GM21717 (cell line): ENCODE data around the gene ZNF674.
"Not testable (repeated sequence)": the region's sequence is repeated elsewhere in the genome, so short reads cannot be mapped to it uniquely, and the experiment has no call there.

ENCODE experiments used
- ATAC-seq: cut with Tn5 transposase; IDR thresholded peaks from one replicate; pipeline ENCODE4 v1.9.1; 2021; ENCODE audit warnings: mild to moderate bottlenecking, moderate library complexity; ENCODE audit not compliant: unreplicated experiment

ZNF674 gene

GRCh38 chrX:46478634-46479033 is 66.6 kb downstream of the ZNF674 start:
- not testable (repeated sequence) for ATAC-seq

- ATAC-seq: no peak
Measured at GRCh38 chrX:46477435-46477834, 67.8 kb downstream of the ZNF674 start.

GRCh38 chrX:46465203-46465602 is 80.0 kb downstream of the ZNF674 start:
- no peak for ATAC-seq

GRCh38 chrX:46463682-46464081 is 81.5 kb downstream of the ZNF674 start:
- ATAC-seq: no peak

GRCh38 chrX:46461660-46462191 is 83.5 kb downstream of the ZNF674 start:
- peak; percentile 81 for ATAC-seq

- ATAC-seq: not testable (repeated sequence)
Measured at GRCh38 chrX:46460801-46461659, 84.2 kb downstream of the ZNF674 start.

- ATAC-seq: no peak
Measured at GRCh38 chrX:46459603-46460002, 85.6 kb downstream of the ZNF674 start.

GRCh38 chrX:46456125-46456922 is 88.9 kb downstream of the ZNF674 start:
- ATAC-seq: no peak
